NB4 (cell line): ENCODE measurements around the gene NHSL1.

Experiments used
- DNase-seq: peaks from one replicate; pipeline ENCODE4 v3.0.0; 2010; ENCODE audit warnings: low read depth
- H3K4me3 ChIP-seq: one replicate; pipeline ENCODE4 v1.5.1; 2011; ENCODE audit warnings: mild to moderate bottlenecking, low read depth, low read length, moderate library complexity
- CTCF ChIP-seq: IDR thresholded peaks from one replicate; pipeline ENCODE4 v1.5.1; 2012; ENCODE audit warnings: low read depth, low read length
- MAX ChIP-seq: IDR thresholded peaks from 2 replicates; pipeline ENCODE4 v1.6.1; 2011; ENCODE audit warnings: low read depth, low read length
- MYC ChIP-seq: IDR thresholded peaks from 2 replicates; pipeline ENCODE4 v1.6.1; 2011; ENCODE audit warnings: low read depth, low read length
- POLR2A ChIP-seq: IDR thresholded peaks from 2 replicates; pipeline ENCODE4 v1.6.1; 2011; ENCODE audit warnings: mild to moderate bottlenecking; ENCODE audit not compliant: insufficient read length; ENCODE audit errors: extremely low read depth

NHSL1 gene

GRCh38 chr6:138485586-138486248 lies 13.6 kb downstream of the NHSL1 start:
- no peak overlapping the region for H3K4me3 ChIP-seq
- DNase-seq = no peak
- TF ChIP-seq POLR2A = no peak
- TF ChIP-seq MAX = no peak
- no peak for TF ChIP-seq CTCF
- no peak for TF ChIP-seq MYC

GRCh38 chr6:138485005-138485545 lies 14.2 kb downstream of the NHSL1 start:
- TF ChIP-seq CTCF (no peak), MAX (no peak), POLR2A (no peak), MYC (no peak)
- DNase-seq = no peak
- H3K4me3 ChIP-seq = no peak overlapping the region

GRCh38 chr6:138484018-138484731 lies 15.1 kb downstream of the NHSL1 start:
- DNase-seq = no peak
- no peak for TF ChIP-seq POLR2A
- TF ChIP-seq MYC = no peak
- TF ChIP-seq MAX = no peak
- TF ChIP-seq CTCF = no peak
- no peak overlapping the region for H3K4me3 ChIP-seq

GRCh38 chr6:138482816-138483215 lies 16.5 kb downstream of the NHSL1 start:
- TF ChIP-seq MAX (no peak), POLR2A (no peak), CTCF (no peak), MYC (no peak)
- no peak for DNase-seq
- H3K4me3 ChIP-seq = no peak overlapping the region

GRCh38 chr6:138480279-138480949 lies 18.9 kb downstream of the NHSL1 start:
- no peak overlapping the region for H3K4me3 ChIP-seq
- TF ChIP-seq POLR2A (no peak), MYC (no peak), CTCF (no peak), MAX (no peak)
- no peak for DNase-seq
